ENCODE data around the gene RAB40C. TPM values are rescaled to one million over a fixed set of nuclear protein-coding genes. Genes with fewer than 3 reads are reported as not detected.

The RAB40C gene
- total RNA-seq, 1 donor from 2014 or later: 25.1 TPM

- no peak for DNase-seq (ENCODE audit: extremely low read depth, low read depth, low spot score)
Measured at GRCh38 chr16:675884-676564, 86.2 kb downstream of the RAB40C start.

- DNase-seq (ENCODE audit: extremely low read depth, low read depth, low spot score): no peak
Measured at GRCh38 chr16:676565-676902, 86.7 kb downstream of the RAB40C start.

GRCh38 chr16:676913-677312 is 87.0 kb downstream of the RAB40C start:
- no peak for DNase-seq (ENCODE audit: extremely low read depth, low read depth, low spot score)

GRCh38 chr16:677316-678190 is 87.7 kb downstream of the RAB40C start:
- DNase-seq (ENCODE audit: extremely low read depth, low read depth, low spot score): no peak

GRCh38 chr16:678209-678857 is 88.5 kb downstream of the RAB40C start:
- no peak for DNase-seq (ENCODE audit: extremely low read depth, low read depth, low spot score)

Other genes with a start within 250 kb of the RAB40C start
- gene AXIN1, start 237.3 kb upstream of the RAB40C start, total RNA-seq: 24.0 and 28.5 TPM in 2 replicates
- gene MRPL28, start 219.5 kb upstream of the RAB40C start, total RNA-seq: 112 and 144 TPM in 2 replicates
- gene PGAP6, start 208.1 kb upstream of the RAB40C start, total RNA-seq: 162 and 197 TPM in 2 replicates
- gene NME4, start 192.9 kb upstream of the RAB40C start, total RNA-seq: 147 and 203 TPM in 2 replicates
- gene DECR2, start 188.2 kb upstream of the RAB40C start, total RNA-seq: 29.1 and 35.9 TPM in 2 replicates
- gene RAB11FIP3, start 164.4 kb upstream of the RAB40C start, total RNA-seq: 41.2 and 53.8 TPM in 2 replicates
- 57.0 and 72.5 TPM in 2 replicates for gene CAPN15, start 62.4 kb upstream of the RAB40C start, total RNA-seq
- not detected in 2 replicates for gene PRR35, start 29.7 kb upstream of the RAB40C start, total RNA-seq
- 2.7 and 3.3 TPM in 2 replicates for gene NHLRC4, start 23.1 kb upstream of the RAB40C start, total RNA-seq
- gene PIGQ, start 20.1 kb upstream of the RAB40C start, total RNA-seq: 34.6 and 69.5 TPM in 2 replicates
- gene WFIKKN1, start 40.9 kb downstream of the RAB40C start, total RNA-seq: 0.06 TPM in 1 of 2 replicates, not detected in the other
- 163 and 315 TPM in 2 replicates for gene METTL26, start 46.2 kb downstream of the RAB40C start, total RNA-seq
- gene MCRIP2, start 51.8 kb downstream of the RAB40C start, total RNA-seq: 24.1 and 25.7 TPM in 2 replicates
- 17.4 and 21.2 TPM in 2 replicates for gene WDR90, start 59.3 kb downstream of the RAB40C start, total RNA-seq
- gene RHOT2, start 78.1 kb downstream of the RAB40C start, total RNA-seq: 48.3 and 78.9 TPM in 2 replicates
- gene RHBDL1, start 85.6 kb downstream of the RAB40C start, total RNA-seq: 0.34 and 1.6 TPM in 2 replicates
- 159 and 240 TPM in 2 replicates for gene STUB1, start 90.3 kb downstream of the RAB40C start, total RNA-seq
- gene JMJD8, start 94.3 kb downstream of the RAB40C start, total RNA-seq: 60.4 and 70.8 TPM in 2 replicates
- 9.9 and 12.5 TPM in 2 replicates for gene WDR24, start 100.3 kb downstream of the RAB40C start, total RNA-seq
- 1.6 TPM in 2 replicates for gene FBXL16, start 115.7 kb downstream of the RAB40C start, total RNA-seq
- 54.4 and 134 TPM in 2 replicates for gene METRN, start 125.1 kb downstream of the RAB40C start, total RNA-seq
- 45.4 and 53.0 TPM in 2 replicates for gene ANTKMT, start 131.1 kb downstream of the RAB40C start, total RNA-seq
- 0.41 and 3.9 TPM in 2 replicates for gene CCDC78, start 136.4 kb downstream of the RAB40C start, total RNA-seq
- gene HAGHL, start 137.0 kb downstream of the RAB40C start, total RNA-seq: 8.2 and 12.8 TPM in 2 replicates
- gene CIAO3, start 150.9 kb downstream of the RAB40C start, total RNA-seq: 33.7 and 34.3 TPM in 2 replicates
- gene MSLN, start 170.7 kb downstream of the RAB40C start, total RNA-seq: 2.1 and 2.4 TPM in 2 replicates
- 35.9 and 42.1 TPM in 2 replicates for gene RPUSD1, start 198.3 kb downstream of the RAB40C start, total RNA-seq
- 7.3 and 24.3 TPM in 2 replicates for gene CHTF18, start 198.6 kb downstream of the RAB40C start, total RNA-seq
- not detected in 2 replicates for gene GNG13, start 210.7 kb downstream of the RAB40C start, total RNA-seq

All from glomerular endothelial cell (primary cell).